A549 treated with dexamethasone at 1 μM for 4 hours (cell line): ENCODE data around the gene METAP2. TPM values are rescaled to one million over a fixed set of nuclear protein-coding genes. Genes with fewer than 3 reads are reported as not detected.

Experiments used
- total RNA-seq: library from RNA; stranded (reverse); fragments of 200-300 nt; extraction: Qiagen RNA extraction; gene quantifications from 5 replicates; pipeline ENCODE4 v1.2.3, GENCODE V29; 2022

METAP2 gene
- 128 to 169 TPM (median 134 TPM) in 5 replicates for total RNA-seq

DNA sequence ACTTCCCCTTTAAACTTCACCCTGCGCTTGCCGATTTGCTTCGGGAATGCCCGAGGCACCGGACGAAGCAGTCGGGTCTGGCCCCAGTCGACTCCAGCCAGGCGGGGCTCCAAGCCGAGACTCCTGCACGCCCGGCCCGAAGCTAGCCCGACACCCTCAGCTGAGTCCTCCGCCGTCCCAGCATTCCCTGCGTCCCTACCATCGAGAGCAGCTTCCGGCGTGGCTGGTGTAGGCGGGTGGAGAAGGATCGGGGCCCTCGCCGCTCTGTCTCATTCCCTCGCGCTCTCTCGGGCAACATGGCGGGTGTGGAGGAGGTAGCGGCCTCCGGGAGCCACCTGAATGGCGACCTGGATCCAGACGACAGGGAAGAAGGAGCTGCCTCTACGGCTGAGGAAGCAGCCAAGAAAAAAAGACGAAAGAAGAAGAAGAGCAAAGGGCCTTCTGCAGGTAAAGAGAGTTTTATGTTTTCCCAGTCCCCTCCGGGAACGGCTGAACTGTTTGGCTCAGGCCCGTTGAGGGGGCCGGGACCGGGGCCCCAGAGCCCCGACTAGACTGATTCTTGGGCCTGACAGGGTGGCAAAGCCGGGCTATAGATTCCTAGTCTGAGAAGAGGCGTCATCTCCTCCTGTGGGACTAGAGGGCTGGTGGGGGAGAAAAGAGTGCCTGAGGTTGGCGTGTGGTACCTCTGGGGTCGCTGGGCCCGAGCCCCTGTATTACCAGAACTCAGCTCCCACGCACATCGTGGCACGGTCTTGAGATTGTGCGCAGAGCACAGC, at the start of gene METAP2:
Gene METAP2, plus strand, starts transcription at position 269 of the 776 bp plus-strand sequence. Its CDS starts 28 bp downstream, at position 297.

DNA sequence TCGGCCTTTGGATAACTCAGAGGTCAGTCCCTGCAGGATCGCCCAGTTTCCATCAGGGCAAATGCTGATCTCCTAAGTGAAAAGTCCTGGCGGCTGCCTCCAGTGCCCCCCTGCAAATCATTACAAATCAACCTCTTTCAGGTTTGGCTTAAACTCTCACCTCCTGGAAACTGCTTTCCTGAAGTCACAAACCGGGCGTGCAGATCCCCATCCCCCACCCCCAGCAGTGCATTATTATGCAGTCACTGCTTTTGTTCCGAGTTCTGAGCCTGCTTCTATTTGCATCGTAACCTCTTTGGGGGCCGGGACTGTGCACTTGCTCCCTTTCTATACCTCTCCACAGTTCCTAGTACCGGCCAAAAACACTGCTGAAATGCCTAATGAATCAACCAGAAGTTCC, 77.4 kb downstream of the METAP2 start, which contains the start of gene USP44:
Gene USP44, minus strand, starts transcription at position 172 of the 400 bp plus-strand sequence. CDS start 17,220 bp downstream, outside the sequence.

Other genes starting within 250 kb of the METAP2 start
- 0.07 to 0.14 TPM (median 0.08 TPM) in 5 replicates for gene USP44, start 77.3 kb downstream of the METAP2 start, total RNA-seq